ENCODE measurements around the gene ARL17B.
"Not testable (repeated sequence)": the region's sequence is repeated elsewhere in the genome, so short reads cannot be mapped to it uniquely, and the experiment has no call there.

The ARL17B gene

DNA sequence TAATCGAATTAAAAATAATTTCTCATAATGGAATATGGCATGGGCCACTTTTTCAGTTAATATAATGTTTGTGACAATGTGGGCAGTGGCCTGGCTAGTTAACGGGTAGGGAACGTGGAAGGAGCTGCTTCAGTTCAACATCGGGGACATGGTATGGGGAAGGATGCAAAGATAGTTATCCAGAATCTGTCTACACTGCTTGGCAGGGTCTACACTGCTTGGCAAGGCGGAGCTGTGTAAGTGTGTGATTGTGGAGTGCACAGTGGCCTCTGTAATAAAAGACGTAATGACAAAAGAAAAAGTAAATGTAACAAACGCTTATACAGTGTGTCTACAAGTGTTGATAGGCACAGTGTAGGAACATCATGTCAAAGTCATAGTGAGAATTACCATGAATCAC lies 74.0 kb downstream of the ARL17B start:
- not testable (repeated sequence) for DNase-seq

DNA sequence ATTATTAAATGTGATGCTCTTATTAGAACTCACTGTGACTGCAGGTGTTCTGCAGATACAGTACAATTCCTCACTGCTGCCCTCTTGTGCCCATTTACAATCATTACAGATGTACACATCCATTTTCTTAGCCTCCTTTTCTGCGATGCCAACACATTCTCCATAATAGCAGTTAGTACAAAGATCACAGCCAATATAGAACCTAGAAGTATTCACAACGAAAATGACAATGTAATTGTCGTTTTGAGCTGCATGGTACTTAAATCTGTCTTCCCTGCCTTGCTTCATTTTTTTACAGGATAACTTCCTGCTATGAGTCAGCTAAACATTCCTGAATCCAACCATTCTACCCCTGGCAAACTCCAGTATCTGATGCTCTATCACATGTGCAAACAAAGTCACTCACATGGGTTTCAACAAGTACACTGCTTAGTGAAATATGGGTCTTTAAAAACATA lies 74.8 kb downstream of the ARL17B start:
- peak; percentile 7 to 33 for DNase-seq

DNA sequence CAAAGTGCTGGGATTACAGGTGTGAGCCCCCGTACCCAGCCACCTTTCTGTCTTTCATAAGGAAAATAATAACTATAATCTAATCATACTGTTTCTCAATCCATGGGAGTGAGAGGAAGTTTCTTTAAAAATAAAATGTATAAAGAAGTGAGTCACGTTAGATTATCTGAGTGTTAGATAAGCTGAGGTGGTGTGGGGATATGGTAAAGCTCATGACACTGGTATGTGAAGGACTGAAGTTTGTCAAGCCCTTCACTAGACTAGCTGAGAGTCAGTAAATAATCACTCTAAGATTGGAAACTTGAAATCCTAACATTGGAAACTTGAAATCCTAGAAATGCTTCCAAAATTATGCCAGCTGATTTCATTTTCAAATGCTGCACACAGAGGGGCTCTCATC lies 76.1 kb downstream of the ARL17B start:
- not testable (repeated sequence) for DNase-seq

GRCh38 chr17:46284467-46284866 lies 77.1 kb downstream of the ARL17B start:
- DNase-seq, result not testable (repeated sequence)

DNA sequence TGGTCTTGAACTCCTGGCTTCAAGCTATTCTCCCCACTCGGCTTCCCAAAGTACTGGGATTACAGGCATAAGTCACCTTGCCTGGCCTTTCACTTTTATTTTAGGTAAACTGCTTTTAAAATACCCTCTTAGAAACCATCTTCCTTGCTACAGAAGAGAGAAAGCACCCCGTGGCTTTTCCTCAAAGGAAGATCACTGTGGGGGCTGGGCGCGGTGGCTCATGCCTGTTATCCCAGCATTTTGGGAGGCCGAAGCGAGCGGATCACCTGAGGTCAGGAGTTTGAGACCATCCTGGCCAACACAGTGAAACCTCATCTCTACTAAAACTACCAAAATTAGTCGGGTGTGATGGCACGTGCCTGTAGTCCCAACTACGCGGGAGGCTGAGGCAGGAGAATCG lies 78.9 kb downstream of the ARL17B start:
- not testable (repeated sequence) for DNase-seq

- DNase-seq, result not testable (repeated sequence)
Measured at GRCh38 chr17:46281336-46281735, 80.2 kb downstream of the ARL17B start.

- DNase-seq, result not testable (repeated sequence)
Measured at GRCh38 chr17:46276728-46277479, 84.7 kb downstream of the ARL17B start.

GRCh38 chr17:46274238-46274637 lies 87.3 kb downstream of the ARL17B start:
- no peak for DNase-seq

- DNase-seq, result no peak
Measured at GRCh38 chr17:46273541-46274236, 87.9 kb downstream of the ARL17B start.

DNA sequence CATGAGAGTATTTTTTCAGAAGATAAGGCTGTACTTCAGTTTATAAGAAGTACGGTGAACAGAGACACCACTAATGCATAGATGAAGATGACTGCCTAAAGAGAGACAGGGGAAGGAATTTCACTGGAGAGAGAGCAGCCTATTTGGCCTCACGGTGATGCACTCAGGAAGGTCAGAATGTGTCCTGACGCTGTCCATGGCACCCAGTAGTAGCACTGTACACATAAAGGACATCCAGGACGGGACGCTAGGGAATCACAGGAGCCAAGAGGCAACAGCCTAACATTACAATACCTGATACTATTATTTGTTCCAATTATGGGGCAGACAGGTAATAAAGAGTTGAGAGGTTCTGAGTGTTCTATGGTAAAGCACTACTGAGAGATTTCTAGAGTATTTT lies 91.5 kb downstream of the ARL17B start:
- DNase-seq, result no peak

DNA sequence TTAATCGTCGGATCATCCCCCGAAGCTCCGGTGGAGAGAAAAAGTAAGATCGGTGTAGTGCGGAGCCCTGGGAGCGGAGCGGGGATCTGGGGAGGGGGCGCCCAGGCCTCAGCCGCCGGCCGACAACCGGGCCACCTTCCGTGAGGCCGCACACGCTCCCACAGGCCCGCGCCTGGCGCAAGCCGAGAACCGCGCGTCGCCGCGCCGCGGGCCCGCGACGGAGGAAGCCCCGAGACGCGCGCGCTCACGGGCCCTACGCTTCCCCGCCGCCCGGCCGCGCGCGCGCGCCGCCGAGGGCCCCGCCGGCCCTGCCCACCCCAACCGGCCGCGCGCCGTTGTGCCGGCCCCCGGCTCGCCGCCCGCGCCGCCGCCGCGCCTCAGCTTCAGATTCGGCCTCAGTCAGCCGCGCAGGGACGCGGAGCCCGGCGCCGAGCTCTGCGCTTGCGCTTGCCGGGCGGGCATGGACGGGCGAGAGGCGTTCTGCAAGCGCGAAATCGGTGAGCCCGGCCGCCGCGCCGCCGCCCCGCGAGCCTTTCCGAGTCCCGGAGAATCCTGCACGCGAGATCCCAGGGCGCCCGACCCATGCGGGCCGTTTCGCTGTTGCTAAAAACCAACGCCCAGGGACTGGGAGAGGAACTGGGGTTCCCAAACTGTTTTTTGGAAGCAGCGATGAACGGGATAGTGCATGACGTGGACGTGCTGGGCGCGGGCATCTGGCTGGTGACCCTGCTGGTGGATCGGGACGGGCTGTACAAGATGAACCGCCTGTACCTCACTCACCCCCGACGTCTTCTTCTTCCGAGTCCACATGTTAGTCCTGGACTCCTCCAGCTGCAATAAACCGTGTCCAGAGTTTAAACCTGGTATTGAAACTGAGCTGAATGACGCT lies 94.7 kb downstream of the ARL17B start:
- DNase-seq, result peak; percentile 59 to 78

- DNase-seq, result not testable (repeated sequence)
Measured at GRCh38 chr17:46266063-46266655, 95.4 kb downstream of the ARL17B start.

- no peak for DNase-seq
Measured at GRCh38 chr17:46264456-46265198, 96.9 kb downstream of the ARL17B start.

DNA sequence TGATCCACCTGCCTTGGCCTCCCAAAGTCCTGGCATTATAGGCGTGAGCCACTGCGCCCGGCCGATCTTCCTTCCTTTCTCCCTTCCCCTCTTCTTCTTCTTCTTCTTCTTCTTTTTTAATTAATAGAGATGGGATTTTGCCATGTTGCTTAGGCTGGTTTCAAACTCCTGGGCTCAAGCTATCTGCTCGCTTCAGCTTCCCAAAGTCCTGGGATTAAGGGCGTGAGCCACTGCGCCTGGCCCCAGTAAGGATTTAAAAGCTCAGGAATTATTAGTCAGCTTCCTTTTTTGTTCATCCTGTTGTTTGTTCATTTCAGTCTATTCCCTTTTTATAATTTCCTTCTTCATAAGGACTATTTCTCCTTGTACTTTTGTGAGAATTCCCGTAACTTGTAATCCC lies 99.3 kb downstream of the ARL17B start:
- no peak for DNase-seq

- not testable (repeated sequence) for DNase-seq
Measured at GRCh38 chr17:46259845-46260661, 101.5 kb downstream of the ARL17B start.

DNA sequence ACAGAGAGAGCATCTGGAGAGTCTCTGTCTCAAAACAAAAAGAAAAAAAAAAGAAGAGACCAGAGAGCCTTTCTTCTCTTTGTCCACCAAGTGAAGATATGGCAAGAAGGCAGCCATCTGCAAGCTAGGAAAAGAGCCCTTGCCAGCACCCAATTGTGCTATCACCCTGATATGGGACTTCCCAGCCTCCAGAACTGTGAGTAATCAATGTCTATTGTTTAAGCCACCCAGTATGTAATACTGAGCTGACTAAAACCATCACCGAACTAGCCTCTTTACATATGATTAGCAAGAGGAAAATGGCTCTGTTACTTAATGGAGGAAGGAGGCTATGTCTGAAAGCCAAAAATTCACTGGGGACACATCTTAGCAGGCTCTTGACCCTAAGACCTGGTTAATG lies 105.2 kb downstream of the ARL17B start:
- not testable (repeated sequence) for DNase-seq

DNA sequence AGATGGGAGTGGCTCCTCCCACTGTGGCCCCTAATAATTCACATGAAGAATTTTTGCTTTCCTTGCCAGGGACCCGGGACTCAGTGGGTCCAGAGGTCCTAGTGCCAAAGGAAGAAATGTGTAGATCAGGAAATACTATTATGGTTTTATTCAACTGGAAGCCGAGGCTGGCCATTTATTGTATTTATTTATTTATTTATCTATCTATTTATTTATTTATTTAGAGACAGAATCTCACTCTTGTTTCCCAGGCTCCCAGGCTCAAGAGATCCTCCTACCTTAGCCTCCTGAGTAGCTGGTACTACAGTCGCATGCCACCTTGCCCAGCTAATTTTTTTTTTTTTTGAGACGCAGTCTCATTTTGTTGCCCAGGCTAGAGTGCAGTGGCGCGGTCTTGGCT lies 107.4 kb downstream of the ARL17B start:
- DNase-seq, result not testable (repeated sequence)

- not testable (repeated sequence) for DNase-seq
Measured at GRCh38 chr17:46253722-46254121, 107.8 kb downstream of the ARL17B start.

GRCh38 chr17:46252804-46253203 lies 108.8 kb downstream of the ARL17B start:
- DNase-seq, result not testable (repeated sequence)

GRCh38 chr17:46249153-46249552 lies 112.4 kb downstream of the ARL17B start:
- DNase-seq, result not testable (repeated sequence)

Measured in NCI-H187 (cell line).